ENCODE data around the gene GSG1L. TPM values are rescaled to one million over a fixed set of nuclear protein-coding genes. Genes with fewer than 3 reads are reported as not detected.

Gene GSG1L
- total RNA-seq, 2 experiments from 2014 or later: not detected

GRCh38 chr16:28105297-28105696 lies 41.8 kb upstream of the GSG1L start:
- ChIA-PET CTCF (interaction anchor here (1.4 kb wide), 1 partner anchor 113 kb away, joined by 3 read pairs; no protein-coding TSS in a partner anchor), POLR2A (no interaction called here)
- intact Hi-C loops (cut with micrococcal nuclease): no loop called here
- Mint-ChIP-seq H3K27ac (no peak overlapping the region), H3K4me1 (ENCODE audit: low read depth) (peaks cover 4% of the 10 kb centered on the region), H3K36me3 (ENCODE audit: low read depth) (peaks cover 63% of the 10 kb centered on the region), H3K4me3 (no peak overlapping the region), H3K27me3 (no peaks in the 10 kb centered on the region), H3K9me3 (no peaks in the 10 kb centered on the region)
- DNase-seq (no peak), ATAC-seq (no peak)
- TF ChIP-seq CTCF (IDR thresholded peaks at IDR 0.05): no peak

- ATAC-seq (no peak), DNase-seq (no peak)
- H3K27ac Mint-ChIP-seq: no peak overlapping the region
- peaks cover 64% of the 10 kb centered on the region for H3K36me3 Mint-ChIP-seq (ENCODE audit: low read depth)
- intact Hi-C loops (cut with micrococcal nuclease): no loop called here
- ChIA-PET CTCF (interaction anchor here (1.4 kb wide), 1 partner anchor 114 kb away, joined by 3 read pairs; no protein-coding TSS in a partner anchor), POLR2A (no interaction called here)
- H3K27me3 Mint-ChIP-seq: no peaks in the 10 kb centered on the region
- no peak overlapping the region for H3K4me3 Mint-ChIP-seq
- peaks cover 2% of the 10 kb centered on the region for H3K4me1 Mint-ChIP-seq (ENCODE audit: low read depth)
- no peaks in the 10 kb centered on the region for H3K9me3 Mint-ChIP-seq
- TF ChIP-seq CTCF (IDR thresholded peaks at IDR 0.05): no peak
Observed at GRCh38 chr16:28104404-28104803, 40.9 kb upstream of the GSG1L start.

GRCh38 chr16:28103516-28104170 lies 40.1 kb upstream of the GSG1L start:
- H3K4me1 Mint-ChIP-seq (ENCODE audit: low read depth): no peaks in the 10 kb centered on the region
- ATAC-seq (no peak), DNase-seq (no peak)
- no peaks in the 10 kb centered on the region for H3K9me3 Mint-ChIP-seq
- peaks cover 70% of the 10 kb centered on the region for H3K36me3 Mint-ChIP-seq (ENCODE audit: low read depth)
- no peaks in the 10 kb centered on the region for H3K27me3 Mint-ChIP-seq
- no peak for TF ChIP-seq CTCF (IDR thresholded peaks at IDR 0.05)
- H3K4me3 Mint-ChIP-seq: no peak overlapping the region
- intact Hi-C loops (cut with micrococcal nuclease): no loop called here
- CTCF ChIA-PET: interaction anchor here (1.0 to 1.4 kb wide), 2 partner anchors 32 to 115 kb away, joined by 3 read pairs; no protein-coding TSS in a partner anchor
- POLR2A ChIA-PET: interaction anchor here (0.8 kb wide), 1 partner anchor 9 kb away, joined by 3 read pairs; no protein-coding TSS in a partner anchor
- peak overlapping the region; percentile 10 for H3K27ac Mint-ChIP-seq

- ChIA-PET CTCF (no interaction called here), POLR2A (no interaction called here)
- no peak for TF ChIP-seq CTCF (IDR thresholded peaks at IDR 0.05)
- ATAC-seq: no peak
- no peaks in the 10 kb centered on the region for H3K27me3 Mint-ChIP-seq
- no peaks in the 10 kb centered on the region for H3K4me1 Mint-ChIP-seq (ENCODE audit: low read depth)
- H3K36me3 Mint-ChIP-seq (ENCODE audit: low read depth): peaks cover 72% of the 10 kb centered on the region
- no peak for DNase-seq
- no peaks in the 10 kb centered on the region for H3K9me3 Mint-ChIP-seq
- intact Hi-C loops (cut with micrococcal nuclease): no loop called here
- H3K4me3 Mint-ChIP-seq: no peak overlapping the region
- no peak overlapping the region for H3K27ac Mint-ChIP-seq
Observed at GRCh38 chr16:28101533-28101890, 38.0 kb upstream of the GSG1L start.

GRCh38 chr16:28100810-28101532 lies 37.5 kb upstream of the GSG1L start:
- no peak for TF ChIP-seq CTCF (IDR thresholded peaks at IDR 0.05)
- intact Hi-C loops (cut with micrococcal nuclease): no loop called here
- Mint-ChIP-seq H3K4me3 (no peak overlapping the region), H3K27me3 (no peaks in the 10 kb centered on the region), H3K27ac (no peak overlapping the region), H3K9me3 (no peaks in the 10 kb centered on the region), H3K36me3 (ENCODE audit: low read depth) (peaks cover 69% of the 10 kb centered on the region), H3K4me1 (ENCODE audit: low read depth) (no peaks in the 10 kb centered on the region)
- CTCF ChIA-PET: interaction anchor here (1.3 kb wide), 1 partner anchor 117 kb away, joined by 3 read pairs; no protein-coding TSS in a partner anchor
- ATAC-seq (no peak), DNase-seq (no peak)
- POLR2A ChIA-PET: interaction anchor here (0.6 kb wide), 1 partner anchor 28 kb away, joined by 3 read pairs; no protein-coding TSS in a partner anchor

Measured in activated CD8-positive, alpha-beta T cell treated with anti-CD3 and anti-CD28 coated beads for 36 hours (primary cell).